Transverse colon (tissue), 4 donors: ENCODE data around the gene PPP1R15A.

ENCODE experiments used
- POLR2AphosphoS5 ChIP-seq, 3 donors: sonication (generic); formaldehyde crosslinking; IDR thresholded peaks; one replicate each; pipeline ENCODE4 v1.6.1; 2016; ENCODE audit warnings: antibody characterized with exemption in 3 of 3
- TF ChIP-seq, protein P1 (sequence below), 5 experiments: fragments of 200-600 bp in 3 of 5; fragments of 450-650 bp in 2 of 5; sonication (generic) in 3 of 5; IDR thresholded peaks; 1 replicate in 2 of 5; 2 replicates in 3 of 5; pipeline ENCODE4 v1.5.1; 2016 to 2017; ENCODE audit warnings: antibody characterized with exemption in 5 of 5, inconsistent platforms in 3 of 5, mild to moderate bottlenecking in 2 of 5, moderate library complexity in 1 of 5

DNA sequence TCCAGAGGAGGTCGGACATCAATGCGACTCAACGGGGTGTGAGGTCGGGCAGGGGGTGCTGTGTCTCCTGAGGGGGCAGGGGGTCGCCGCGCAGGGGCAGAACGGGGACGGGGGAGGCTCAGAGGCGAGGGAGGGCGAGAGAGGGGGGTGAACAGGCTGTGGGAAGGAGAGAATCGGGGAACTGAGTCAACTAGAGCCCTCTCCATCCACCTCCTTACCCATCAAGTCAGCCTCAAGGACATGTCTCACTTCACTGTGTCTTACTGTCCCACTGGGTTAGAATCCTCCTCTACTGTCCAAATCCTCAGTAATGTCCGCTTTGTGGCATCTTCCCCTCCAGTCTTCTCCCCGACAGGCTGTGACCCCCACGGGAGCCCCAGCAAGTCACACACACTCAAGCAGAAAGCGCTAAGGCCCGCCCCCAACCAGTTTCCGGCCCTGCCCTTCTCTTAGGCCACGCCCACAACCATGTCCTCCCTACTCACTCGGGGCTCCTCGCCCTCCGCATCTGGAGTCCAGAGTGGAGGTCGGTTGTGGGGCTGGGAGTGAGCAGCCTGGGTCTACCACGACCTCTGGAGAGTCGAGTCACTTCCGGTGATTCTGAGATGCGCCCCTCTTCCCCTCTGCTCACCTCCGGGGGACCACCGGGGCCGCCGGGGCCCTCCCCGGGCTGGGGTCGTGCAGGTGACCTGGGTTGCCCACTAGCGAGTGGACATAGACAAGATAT is 13.1 kb upstream of the PPP1R15A start:
- TF ChIP-seq POLR2AphosphoS5 (IDR thresholded peaks at IDR 0.05), result no peak
- TF ChIP-seq, protein P1, sequence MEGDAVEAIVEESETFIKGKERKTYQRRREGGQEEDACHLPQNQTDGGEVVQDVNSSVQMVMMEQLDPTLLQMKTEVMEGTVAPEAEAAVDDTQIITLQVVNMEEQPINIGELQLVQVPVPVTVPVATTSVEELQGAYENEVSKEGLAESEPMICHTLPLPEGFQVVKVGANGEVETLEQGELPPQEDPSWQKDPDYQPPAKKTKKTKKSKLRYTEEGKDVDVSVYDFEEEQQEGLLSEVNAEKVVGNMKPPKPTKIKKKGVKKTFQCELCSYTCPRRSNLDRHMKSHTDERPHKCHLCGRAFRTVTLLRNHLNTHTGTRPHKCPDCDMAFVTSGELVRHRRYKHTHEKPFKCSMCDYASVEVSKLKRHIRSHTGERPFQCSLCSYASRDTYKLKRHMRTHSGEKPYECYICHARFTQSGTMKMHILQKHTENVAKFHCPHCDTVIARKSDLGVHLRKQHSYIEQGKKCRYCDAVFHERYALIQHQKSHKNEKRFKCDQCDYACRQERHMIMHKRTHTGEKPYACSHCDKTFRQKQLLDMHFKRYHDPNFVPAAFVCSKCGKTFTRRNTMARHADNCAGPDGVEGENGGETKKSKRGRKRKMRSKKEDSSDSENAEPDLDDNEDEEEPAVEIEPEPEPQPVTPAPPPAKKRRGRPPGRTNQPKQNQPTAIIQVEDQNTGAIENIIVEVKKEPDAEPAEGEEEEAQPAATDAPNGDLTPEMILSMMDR (IDR thresholded peaks at IDR 0.05), result no peak
